HG03108 (cell line): ENCODE data around the gene FBXO31.

Experiments used
- ATAC-seq: cut with Tn5 transposase; IDR thresholded peaks from one replicate; pipeline ENCODE4 v1.9.1; 2021; ENCODE audit warnings: moderate library complexity; ENCODE audit not compliant: unreplicated experiment

FBXO31 gene

GRCh38 chr16:87293990-87294389 is 89.6 kb downstream of the FBXO31 start:
- ATAC-seq = no peak

GRCh38 chr16:87291944-87292343 is 91.6 kb downstream of the FBXO31 start:
- no peak for ATAC-seq

GRCh38 chr16:87288753-87289362 is 94.7 kb downstream of the FBXO31 start:
- ATAC-seq = no peak

- ATAC-seq = no peak
Measured at GRCh38 chr16:87286839-87287626, 96.5 kb downstream of the FBXO31 start.

- no peak for ATAC-seq
Measured at GRCh38 chr16:87284183-87284582, 99.4 kb downstream of the FBXO31 start.

- no peak for ATAC-seq
Measured at GRCh38 chr16:87279094-87279658, 104.4 kb downstream of the FBXO31 start.

GRCh38 chr16:87278191-87279093 is 105.1 kb downstream of the FBXO31 start:
- no peak for ATAC-seq
